CD4-positive, alpha-beta T cell (primary cell): ENCODE data around the gene ATP13A2. TPM values are rescaled to one million over a fixed set of nuclear protein-coding genes. Genes with fewer than 3 reads are reported as not detected.

ENCODE experiments used
- ATAC-seq: fragments of 200-7000 bp; cut with Tn5 transposase; one replicate; pipeline ENCODE4 v1.10.0; 2022; ENCODE audit warnings: mild to moderate bottlenecking; ENCODE audit not compliant: poor library complexity
- CTCF ChIA-PET: fragments of 350-600 bp; sonication (Branson Sonifier 250); formaldehyde crosslinking; loops from one replicate; lab custom pipeline; 2021; ENCODE audit warnings: antibody characterized with exemption, inconsistent platforms; lab: Charles Lee
- POLR2A ChIA-PET: fragments of 350-600 bp; sonication (Branson Sonifier 250); formaldehyde crosslinking; loops from one replicate; lab custom pipeline; 2021; ENCODE audit warnings: antibody characterized with exemption, inconsistent platforms; lab: Charles Lee
- DNase-seq, 14 experiments: peaks; one replicate each; pipeline ENCODE4 v3.0.0-alpha.2; 2013 to 2020; ENCODE audit warnings: mixed read lengths in 2 of 14
- H3K27ac ChIP-seq, 2 donors: one replicate each; pipeline versions ENCODE4 v1.5.1 to v1.7.0; 2013; ENCODE audit warnings: low read length in 2 of 2, low read depth in 1 of 2, mild to moderate bottlenecking in 1 of 2
- H3K27me3 ChIP-seq, 2 experiments: 1 replicate in 1 of 2; 2 replicates in 1 of 2; pipeline versions ENCODE4 v1.6.1 to v1.7.0; 2013; ENCODE audit warnings: low read length in 2 of 2, control low read depth in 1 of 2, mild to moderate bottlenecking in 1 of 2, moderate library complexity in 1 of 2; ENCODE audit not compliant: insufficient read depth in 2 of 2, control insufficient read depth in 1 of 2
- H3K36me3 ChIP-seq: one replicate; pipeline ENCODE4 v1.6.1; 2013; ENCODE audit warnings: low read length, control low read depth; ENCODE audit not compliant: insufficient read depth
- H3K4me1 ChIP-seq: one replicate; pipeline ENCODE4 v1.6.1; 2013; ENCODE audit warnings: low read length, control low read depth; ENCODE audit not compliant: insufficient read depth
- H3K4me3 ChIP-seq: one replicate; pipeline ENCODE4 v1.5.1; 2013; ENCODE audit warnings: mild to moderate bottlenecking, low read length, moderate library complexity
- H3K9me3 ChIP-seq, 2 experiments: 1 replicate in 1 of 2; 2 replicates in 1 of 2; pipeline versions ENCODE4 v1.6.1 to v1.7.0; 2013; ENCODE audit warnings: low read length in 2 of 2, mild to moderate bottlenecking in 2 of 2, control low read depth in 1 of 2, moderate library complexity in 1 of 2; ENCODE audit not compliant: control insufficient read depth in 1 of 2, insufficient read depth in 1 of 2
- H3K27ac Mint-ChIP-seq: one replicate; pipeline ENCODE4 v1.8.0; 2020; ENCODE audit warnings: mixed read lengths
- H3K27me3 Mint-ChIP-seq: one replicate; pipeline ENCODE4 v1.8.0; 2021; ENCODE audit warnings: mixed read lengths
- H3K36me3 Mint-ChIP-seq: one replicate; pipeline ENCODE4 v1.8.0; 2021; ENCODE audit warnings: low read depth, mixed read lengths
- H3K4me1 Mint-ChIP-seq: one replicate; pipeline ENCODE4 v1.8.0; 2021; ENCODE audit warnings: low read depth, mixed read lengths
- H3K4me3 Mint-ChIP-seq: one replicate; pipeline ENCODE4 v1.8.0; 2020; ENCODE audit warnings: mild to moderate bottlenecking, mixed read lengths
- H3K9me3 Mint-ChIP-seq: one replicate; pipeline ENCODE4 v1.8.0; 2020; ENCODE audit warnings: mixed read lengths
- intact Hi-C, 2 experiments: fragments of 100-400 bp; cut with DNase I in 1 of 2; cut with micrococcal nuclease in 1 of 2; formaldehyde crosslinking; loops; one replicate each; pipeline versions ENCODE4 v1.15.1 to v1.9.0; 2023 to 2025; cut with DNase I, micrococcal nuclease
- total RNA-seq, 174 experiments: library from RNA in 2 of 174; stranded (reverse) in 2 of 174; gene quantifications; one replicate each; pipeline ENCODE4 v1.2.3 and lab custom pipeline; 2021 to 2026
- TF ChIP-seq, protein P1 (sequence below): fragments of 200-600 bp; IDR thresholded peaks from one replicate; pipeline ENCODE4 v1.8.0; 2022; ENCODE audit warnings: antibody characterized with exemption, mild to moderate bottlenecking

The ATP13A2 gene
- total RNA-seq, 2 experiments from 2014 or later, result 27.0 to 30.6 TPM

DNA sequence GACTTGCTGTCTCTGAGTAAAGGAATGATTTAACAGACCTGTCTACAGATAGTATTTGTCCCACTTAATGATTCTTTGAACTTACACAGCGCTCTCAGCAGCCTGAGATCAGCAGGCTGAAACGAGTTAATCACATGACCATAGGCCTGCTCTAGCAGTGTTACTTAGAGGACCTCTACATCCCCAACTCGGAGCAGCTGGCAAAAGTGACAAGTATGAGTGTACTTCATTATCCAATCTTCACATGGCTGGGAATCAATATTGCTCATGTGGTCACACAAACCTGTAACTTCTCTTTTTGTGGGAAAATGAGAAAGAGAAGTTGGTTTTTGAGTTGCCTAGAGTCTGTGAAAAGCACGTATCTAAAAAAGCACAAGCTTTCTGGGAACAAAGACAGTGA, 11.4 kb upstream of the ATP13A2 start:
- H3K27ac ChIP-seq, result no peak overlapping the region
- TF ChIP-seq, protein P1, sequence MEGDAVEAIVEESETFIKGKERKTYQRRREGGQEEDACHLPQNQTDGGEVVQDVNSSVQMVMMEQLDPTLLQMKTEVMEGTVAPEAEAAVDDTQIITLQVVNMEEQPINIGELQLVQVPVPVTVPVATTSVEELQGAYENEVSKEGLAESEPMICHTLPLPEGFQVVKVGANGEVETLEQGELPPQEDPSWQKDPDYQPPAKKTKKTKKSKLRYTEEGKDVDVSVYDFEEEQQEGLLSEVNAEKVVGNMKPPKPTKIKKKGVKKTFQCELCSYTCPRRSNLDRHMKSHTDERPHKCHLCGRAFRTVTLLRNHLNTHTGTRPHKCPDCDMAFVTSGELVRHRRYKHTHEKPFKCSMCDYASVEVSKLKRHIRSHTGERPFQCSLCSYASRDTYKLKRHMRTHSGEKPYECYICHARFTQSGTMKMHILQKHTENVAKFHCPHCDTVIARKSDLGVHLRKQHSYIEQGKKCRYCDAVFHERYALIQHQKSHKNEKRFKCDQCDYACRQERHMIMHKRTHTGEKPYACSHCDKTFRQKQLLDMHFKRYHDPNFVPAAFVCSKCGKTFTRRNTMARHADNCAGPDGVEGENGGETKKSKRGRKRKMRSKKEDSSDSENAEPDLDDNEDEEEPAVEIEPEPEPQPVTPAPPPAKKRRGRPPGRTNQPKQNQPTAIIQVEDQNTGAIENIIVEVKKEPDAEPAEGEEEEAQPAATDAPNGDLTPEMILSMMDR, result no peak
- H3K4me3 ChIP-seq, result no peak overlapping the region
- DNase-seq, result no peak
- no peaks in the 10 kb centered on the region for H3K27me3 Mint-ChIP-seq
- CTCF ChIA-PET, result no interaction called here
- H3K4me1 Mint-ChIP-seq, result no peaks in the 10 kb centered on the region
- intact Hi-C loops, result no loop called here
- H3K4me1 ChIP-seq, result no peaks in the 10 kb centered on the region
- H3K27me3 ChIP-seq, result no peaks in the 10 kb centered on the region
- peaks cover 94% of the 10 kb centered on the region for H3K36me3 Mint-ChIP-seq
- no peaks in the 10 kb centered on the region for H3K9me3 ChIP-seq
- ATAC-seq, result no peak
- POLR2A ChIA-PET, result no interaction called here
- no peak overlapping the region for H3K27ac Mint-ChIP-seq
- peaks cover 93% of the 10 kb centered on the region for H3K36me3 ChIP-seq
- H3K4me3 Mint-ChIP-seq, result no peak overlapping the region
- H3K9me3 Mint-ChIP-seq, result no peaks in the 10 kb centered on the region

DNA sequence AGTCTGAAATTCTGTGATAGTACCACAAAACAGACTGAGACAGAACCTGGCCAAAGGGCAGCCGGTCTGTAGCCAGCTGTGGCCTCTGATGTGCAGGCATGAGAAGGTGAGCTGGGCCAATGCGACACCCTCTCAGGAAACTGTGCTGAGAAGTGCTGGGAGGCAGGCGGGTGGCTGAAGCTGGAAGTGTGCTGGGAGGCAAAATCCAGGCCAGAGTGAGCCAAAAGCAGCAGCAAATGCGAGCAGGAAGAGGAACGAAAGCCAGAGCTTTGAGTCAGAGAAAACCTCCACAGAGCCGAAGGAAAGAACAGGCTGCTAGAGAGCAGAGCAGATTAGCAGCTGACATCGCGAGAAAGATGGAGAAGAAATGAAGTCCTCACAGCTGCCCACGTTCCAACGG, 10.2 kb upstream of the ATP13A2 start:
- intact Hi-C loops, result no loop called here
- no peaks in the 10 kb centered on the region for H3K27me3 Mint-ChIP-seq
- Histone ChIP-seq H3K9me3 (no peaks in the 10 kb centered on the region), H3K27me3 (no peaks in the 10 kb centered on the region), H3K27ac (no peak overlapping the region), H3K36me3 (peaks cover 83% of the 10 kb centered on the region), H3K4me1 (no peaks in the 10 kb centered on the region), H3K4me3 (no peak overlapping the region)
- no peaks in the 10 kb centered on the region for H3K9me3 Mint-ChIP-seq
- no peaks in the 10 kb centered on the region for H3K4me1 Mint-ChIP-seq
- ChIA-PET POLR2A (interaction anchor here (1.6 kb wide), 1 partner anchor 23 kb away, joined by 3 read pairs; no protein-coding TSS in a partner anchor), CTCF (interaction anchor here (1.2 kb wide), 1 partner anchor 70 kb away, joined by 3 read pairs; no protein-coding TSS in a partner anchor)
- TF ChIP-seq, protein P1, result no peak
- DNase-seq (no peak), ATAC-seq (no peak)
- H3K27ac Mint-ChIP-seq, result no peak overlapping the region
- H3K4me3 Mint-ChIP-seq, result no peak overlapping the region
- peaks cover 89% of the 10 kb centered on the region for H3K36me3 Mint-ChIP-seq

DNA sequence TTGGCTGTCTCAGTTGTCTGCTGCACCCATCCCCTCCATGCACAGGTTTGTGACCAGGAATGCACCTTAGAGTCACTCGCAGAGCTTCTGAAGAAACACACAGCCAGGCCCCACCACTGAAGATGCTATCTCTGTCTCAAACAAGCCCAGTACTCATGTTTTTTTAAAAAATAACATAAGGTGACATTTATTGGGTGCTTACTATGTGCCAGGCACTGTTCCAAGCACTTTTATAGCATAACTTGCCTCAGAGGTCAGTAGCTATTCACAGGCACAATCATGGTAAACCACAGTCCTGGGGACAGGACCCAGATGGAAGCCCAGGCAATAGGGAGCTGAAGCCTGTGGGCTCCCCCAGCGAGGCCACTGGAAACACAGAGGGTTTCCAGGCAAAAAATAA, 8.8 kb upstream of the ATP13A2 start:
- intact Hi-C loops, result no loop called here
- H3K4me1 ChIP-seq, result no peaks in the 10 kb centered on the region
- no peak for ATAC-seq

More for the DNA sequence above, 8.8 kb upstream of the ATP13A2 start:
- Histone ChIP-seq H3K27me3 (no peaks in the 10 kb centered on the region), H3K36me3 (peaks cover 70% of the 10 kb centered on the region), H3K4me3 (no peak overlapping the region), H3K27ac (no peak overlapping the region), H3K9me3 (no peaks in the 10 kb centered on the region)
- DNase-seq, result no peak
- H3K4me3 Mint-ChIP-seq, result no peak overlapping the region
- CTCF ChIA-PET, result interaction anchor here (1.2 kb wide), 1 partner anchor 69 kb away, joined by 3 read pairs; no protein-coding TSS in a partner anchor
- TF ChIP-seq, protein P1, result no peak
- H3K9me3 Mint-ChIP-seq, result no peaks in the 10 kb centered on the region
- no peak overlapping the region for H3K27ac Mint-ChIP-seq
- peaks cover 78% of the 10 kb centered on the region for H3K36me3 Mint-ChIP-seq
- POLR2A ChIA-PET, result no interaction called here
- no peaks in the 10 kb centered on the region for H3K27me3 Mint-ChIP-seq
- no peaks in the 10 kb centered on the region for H3K4me1 Mint-ChIP-seq
